PC-3 (cell line): ENCODE results near the gene P4HTM.

Experiments used
- CTCF ChIP-seq: fragments of 300-600 bp; sonication (generic); conservative IDR thresholded peaks from 2 replicates; pipeline ENCODE4 v1.5.1; 2017; ENCODE audit warnings: antibody characterized with exemption, low read depth, mild to moderate bottlenecking, low read length
- EZH2 ChIP-seq: fragments of 300-600 bp; sonication (generic); IDR thresholded peaks from one replicate; pipeline ENCODE4 v1.6.1; 2017; ENCODE audit warnings: antibody characterized with exemption, mild to moderate bottlenecking, low read length; ENCODE audit not compliant: unreplicated experiment

DNA sequence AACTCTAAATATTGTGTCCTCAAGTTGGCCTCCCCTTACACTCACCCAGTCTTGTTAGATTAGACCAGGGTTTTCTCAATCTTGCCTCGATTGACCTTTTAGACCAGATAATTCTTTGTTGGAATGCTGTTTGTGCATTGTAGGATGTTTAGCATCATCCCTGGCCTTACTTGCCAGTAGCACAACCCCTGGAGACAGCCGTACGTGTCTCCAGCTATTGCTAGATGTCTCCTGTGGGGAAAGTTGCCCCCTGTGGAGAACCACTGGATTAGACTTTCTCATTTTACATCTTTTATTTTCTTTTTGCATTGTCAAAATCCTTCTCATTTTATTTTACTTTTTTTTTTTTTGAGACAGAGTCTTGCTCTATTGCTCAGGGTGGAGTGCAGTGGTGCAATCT is 19.4 kb downstream of the P4HTM start:
- TF ChIP-seq CTCF (no peak), EZH2 (no peak)
